Kidney (tissue), 14 donors: ENCODE results near the gene CDK1. TPM values are rescaled to one million over a fixed set of nuclear protein-coding genes. Genes with fewer than 3 reads are reported as not detected.

ENCODE experiments used
- DNase-seq, 5 donors: peaks; one replicate each; pipeline ENCODE4 v3.0.0-alpha.2; 2013 to 2020
- FAIRE-seq: peaks from 2 replicates; lab custom pipeline; 2012; peaks lifted over from hg19 to GRCh38; lab: Jason Lieb, UNC
- H3K27ac ChIP-seq, 2 donors: one replicate each; pipeline ENCODE4 v1.7.0; 2013; ENCODE audit warnings: low read depth in 2 of 2, low read length in 2 of 2, inconsistent platforms in 1 of 2
- H3K27me3 ChIP-seq: one replicate; pipeline ENCODE4 v1.7.1; 2013; ENCODE audit warnings: low read length, inconsistent platforms; ENCODE audit not compliant: control insufficient read depth, insufficient read depth
- H3K36me3 ChIP-seq, 3 donors: one replicate each; pipeline versions ENCODE4 v1.7.0 to v1.7.1; 2013; ENCODE audit warnings: low read length in 3 of 3, control low read depth in 1 of 3, inconsistent platforms in 1 of 3; ENCODE audit not compliant: insufficient read depth in 3 of 3, control insufficient read depth in 2 of 3
- H3K4me1 ChIP-seq, 3 donors: one replicate each; pipeline versions ENCODE4 v1.7.0 to v1.7.1; 2013; ENCODE audit warnings: low read length in 3 of 3, inconsistent platforms in 1 of 3, low read depth in 1 of 3; ENCODE audit not compliant: control insufficient read depth in 2 of 3, insufficient read depth in 2 of 3
- H3K4me3 ChIP-seq, 3 donors: one replicate each; pipeline versions ENCODE4 v1.7.0 to v1.8.1; 2013; ENCODE audit warnings: low read length in 3 of 3, control low read depth in 1 of 3, inconsistent platforms in 1 of 3
- H3K9ac ChIP-seq, 3 donors: one replicate each; pipeline versions ENCODE4 v1.7.0 to v1.7.1; 2013; ENCODE audit warnings: low read length in 3 of 3, control low read depth in 1 of 3, inconsistent platforms in 1 of 3
- H3K9me3 ChIP-seq, 3 donors: one replicate each; pipeline versions ENCODE4 v1.7.0 to v1.7.1; 2013; ENCODE audit warnings: low read length in 3 of 3, control low read depth in 1 of 3, inconsistent platforms in 1 of 3; ENCODE audit not compliant: control insufficient read depth in 2 of 3, insufficient read depth in 1 of 3
- intact Hi-C: fragments of 100-400 bp; cut with DNase I; formaldehyde crosslinking; loops from one replicate; pipeline ENCODE4 v1.11.1; 2022
- polyA plus RNA-seq: library from polyadenylated mRNA; stranded (reverse); fragments of 350-450 nt; fragmentation: Illumina TruSeq; extraction: RNeasy Lipid Tissue Mini Kit (QIAGEN cat#74804); gene quantifications from one replicate; pipeline ENCODE4 v1.2.3, GENCODE V29; 2014; ENCODE audit warnings: low read depth, low replicate concordance; ENCODE audit not compliant: insufficient read depth
- total RNA-seq: library from RNA; stranded (reverse); fragmentation: NEBNext Ultra II Directional; extraction: Animal tissue kit (Norgen Biotek cat#: 25700); gene quantifications from one replicate; pipeline ENCODE4 v1.2.1, GENCODE V29; 2021
- TF ChIP-seq, protein P1 (sequence below): IDR thresholded peaks from 3 replicates; pipeline ENCODE4 v1.5.1; 2012; ENCODE audit warnings: mild to moderate bottlenecking, moderate library complexity, borderline replicate concordance; ENCODE audit not compliant: insufficient read depth; ENCODE audit errors: extremely low read depth
- donor health status: control.
- donor health status: control.
- donor health status: control.
- donor health status: control.
- donor health status: control.
- donor health status: DM: yes; HTN: yes; CAD: no.
- donor health status: Normal renal cell carcinoma (clear cell type).

CDK1 gene
- total and polyA plus RNA-seq, 2 donors from 2014 or later = 3.1 to 3.3 TPM

DNA sequence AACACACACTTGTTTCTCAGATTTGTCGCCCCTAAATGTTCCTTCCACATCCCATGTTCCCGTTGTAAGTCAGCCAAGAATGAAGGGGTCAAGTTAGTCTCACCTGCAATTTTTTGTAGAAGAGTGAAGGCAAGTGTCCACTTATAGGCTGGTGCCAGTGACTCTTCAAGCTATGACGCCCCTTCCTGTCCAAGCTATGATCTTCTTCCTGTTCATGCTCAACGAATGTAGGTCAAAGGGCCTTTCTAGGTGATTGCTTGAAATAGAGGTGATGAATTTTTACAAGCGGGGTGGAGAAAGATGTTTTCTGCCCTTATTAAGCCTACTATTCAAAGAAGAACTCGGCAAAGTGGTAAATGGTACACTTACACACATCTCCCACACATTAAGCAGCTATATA, 41.0 kb downstream of the CDK1 start:
- Histone ChIP-seq H3K27ac (peak overlapping the region in 1 of 2 donors; percentile 2), H3K4me3 (no peak overlapping the region), H3K36me3 (no peaks in the 10 kb centered on the region), H3K4me1 (peaks cover 2 to 11% (median 5%) of the 10 kb centered on the region in 3 donors), H3K27me3 (no peaks in the 10 kb centered on the region), H3K9ac (no peak overlapping the region), H3K9me3 (no peaks in the 10 kb centered on the region)
- FAIRE-seq (no peak), DNase-seq (no peak)
- TF ChIP-seq, protein P1, sequence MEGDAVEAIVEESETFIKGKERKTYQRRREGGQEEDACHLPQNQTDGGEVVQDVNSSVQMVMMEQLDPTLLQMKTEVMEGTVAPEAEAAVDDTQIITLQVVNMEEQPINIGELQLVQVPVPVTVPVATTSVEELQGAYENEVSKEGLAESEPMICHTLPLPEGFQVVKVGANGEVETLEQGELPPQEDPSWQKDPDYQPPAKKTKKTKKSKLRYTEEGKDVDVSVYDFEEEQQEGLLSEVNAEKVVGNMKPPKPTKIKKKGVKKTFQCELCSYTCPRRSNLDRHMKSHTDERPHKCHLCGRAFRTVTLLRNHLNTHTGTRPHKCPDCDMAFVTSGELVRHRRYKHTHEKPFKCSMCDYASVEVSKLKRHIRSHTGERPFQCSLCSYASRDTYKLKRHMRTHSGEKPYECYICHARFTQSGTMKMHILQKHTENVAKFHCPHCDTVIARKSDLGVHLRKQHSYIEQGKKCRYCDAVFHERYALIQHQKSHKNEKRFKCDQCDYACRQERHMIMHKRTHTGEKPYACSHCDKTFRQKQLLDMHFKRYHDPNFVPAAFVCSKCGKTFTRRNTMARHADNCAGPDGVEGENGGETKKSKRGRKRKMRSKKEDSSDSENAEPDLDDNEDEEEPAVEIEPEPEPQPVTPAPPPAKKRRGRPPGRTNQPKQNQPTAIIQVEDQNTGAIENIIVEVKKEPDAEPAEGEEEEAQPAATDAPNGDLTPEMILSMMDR = no peak
- intact Hi-C loops = no loop called here

DNA sequence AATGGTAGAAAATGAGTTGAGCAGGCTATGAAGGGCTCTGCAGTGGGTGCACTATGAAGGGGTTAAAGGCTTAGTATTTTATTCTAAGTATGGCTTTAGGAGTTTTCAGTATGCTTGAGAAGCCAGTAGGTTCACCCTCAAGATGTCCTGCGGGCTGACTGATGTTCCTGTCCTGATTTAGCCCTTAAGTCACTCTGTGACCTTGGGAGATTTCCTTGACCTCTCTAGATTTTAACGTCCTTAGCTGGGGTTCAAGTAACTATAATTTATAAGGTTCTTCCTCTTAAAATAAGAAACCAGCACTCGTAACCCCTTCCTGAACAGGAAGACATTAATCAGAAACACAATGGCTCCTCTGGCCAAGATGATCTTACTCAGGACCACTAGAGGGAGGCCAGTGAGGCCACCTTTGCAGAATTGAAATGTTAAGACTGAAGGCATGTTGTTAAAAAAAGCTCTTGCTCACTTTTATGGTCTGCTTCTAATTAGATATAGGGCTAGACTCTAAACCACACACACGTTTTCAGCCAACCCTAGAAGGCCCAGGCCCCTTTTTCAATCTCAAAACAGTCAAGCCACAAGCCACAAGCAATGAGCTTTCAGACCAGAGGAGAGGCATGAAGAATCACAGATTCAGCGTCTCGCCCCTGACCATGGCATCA, 41.9 kb downstream of the CDK1 start:
- peak in 3 of 5 donors; percentile 35 to 88 (median 73) for DNase-seq
- no peaks in the 10 kb centered on the region for H3K27me3 ChIP-seq
- no peak overlapping the region for H3K4me3 ChIP-seq
- H3K9ac ChIP-seq = no peak overlapping the region
- H3K4me1 ChIP-seq = peaks cover 2 to 11% (median 5%) of the 10 kb centered on the region in 3 donors
- H3K27ac ChIP-seq = peak overlapping the region in 1 of 2 donors; percentile 2
- TF ChIP-seq, protein P1 = peak; percentile 26
- intact Hi-C loops = loop anchor here (10.0 kb wide), 2 partner anchors 145 to 465 kb away; no protein-coding TSS in a partner anchor
- no peaks in the 10 kb centered on the region for H3K9me3 ChIP-seq
- no peak for FAIRE-seq
- no peaks in the 10 kb centered on the region for H3K36me3 ChIP-seq

DNA sequence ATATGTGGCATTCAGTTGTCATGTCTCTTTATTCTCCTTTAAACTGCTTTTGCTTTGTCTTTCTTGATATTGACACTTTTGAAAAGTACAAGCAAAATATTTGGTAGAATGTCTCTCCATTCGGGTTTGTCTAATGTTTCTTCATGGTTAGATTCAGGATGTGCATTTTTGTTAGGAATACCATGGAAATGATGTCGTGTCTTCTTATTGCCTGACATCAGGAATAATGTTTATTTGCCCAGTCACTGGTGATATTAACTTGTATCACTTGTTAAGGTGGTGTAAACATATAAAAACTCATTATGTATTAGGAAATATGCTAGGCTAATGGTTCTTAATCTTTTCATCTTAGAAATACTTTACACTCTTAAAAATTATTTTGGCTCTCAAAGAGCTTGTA, 43.4 kb downstream of the CDK1 start:
- FAIRE-seq (no peak), DNase-seq (no peak)
- TF ChIP-seq, protein P1 = no peak
- Histone ChIP-seq H3K9me3 (no peaks in the 10 kb centered on the region), H3K9ac (no peak overlapping the region), H3K4me1 (peaks cover 2 to 11% (median 5%) of the 10 kb centered on the region in 3 donors), H3K27ac (no peak overlapping the region), H3K27me3 (no peaks in the 10 kb centered on the region), H3K36me3 (no peaks in the 10 kb centered on the region), H3K4me3 (no peak overlapping the region)
- intact Hi-C loops = loop anchor here (10.0 kb wide), 2 partner anchors 143 to 463 kb away; no protein-coding TSS in a partner anchor
